Neutrophil (primary cell): Measurements from ENCODE around the gene CMSS1.

Experiments
- H3K27ac ChIP-seq: fragments of 200-600 bp; sonication (generic); 2 replicates; pipeline ENCODE4 v1.5.1; 2016; ENCODE audit warnings: mild to moderate bottlenecking, moderate library complexity
- H3K27me3 ChIP-seq: fragments of 200-600 bp; sonication (generic); 2 replicates; pipeline ENCODE4 v1.6.0; 2016; ENCODE audit warnings: mild to moderate bottlenecking
- H3K36me3 ChIP-seq: fragments of 200-600 bp; sonication (generic); 2 replicates; pipeline ENCODE4 v1.5.1; 2017
- H3K4me1 ChIP-seq, 2 experiments: fragments of 200-600 bp in 1 of 2; sonication (generic) in 1 of 2; 1 replicate in 1 of 2; 2 replicates in 1 of 2; pipeline versions ENCODE4 v1.5.1 to v1.6.1; 2013 to 2016; ENCODE audit warnings: low read depth in 1 of 2, low read length in 1 of 2, mild to moderate bottlenecking in 1 of 2, moderate library complexity in 1 of 2; ENCODE audit not compliant: control insufficient read depth in 1 of 2, insufficient read depth in 1 of 2
- H3K4me3 ChIP-seq, 2 experiments: fragments of 200-600 bp in 1 of 2; sonication (generic) in 1 of 2; 1 replicate in 1 of 2; 2 replicates in 1 of 2; pipeline ENCODE4 v1.5.1; 2013 to 2016; ENCODE audit warnings: low read depth in 1 of 2, low read length in 1 of 2, mild to moderate bottlenecking in 1 of 2, moderate library complexity in 1 of 2
- H3K9me3 ChIP-seq: fragments of 200-600 bp; sonication (generic); 2 replicates; pipeline ENCODE4 v1.5.1; 2016
- CTCF ChIP-seq: fragments of 200-600 bp; sonication (generic); IDR thresholded peaks from 2 replicates; pipeline ENCODE4 v1.5.1; 2016; ENCODE audit warnings: antibody characterized with exemption

The CMSS1 gene

GRCh38 chr3:100080573-100080972 is 262.9 kb downstream of the CMSS1 start:
- H3K4me1 ChIP-seq: peaks cover 24% of the 10 kb centered on the region in 2 experiments
- H3K27ac ChIP-seq: no peak overlapping the region
- no peak overlapping the region for H3K4me3 ChIP-seq
- TF ChIP-seq CTCF: no peak
- no peaks in the 10 kb centered on the region for H3K9me3 ChIP-seq
- H3K27me3 ChIP-seq: no peaks in the 10 kb centered on the region
- H3K36me3 ChIP-seq: no peaks in the 10 kb centered on the region

- no peak for TF ChIP-seq CTCF
- H3K9me3 ChIP-seq: no peaks in the 10 kb centered on the region
- H3K4me1 ChIP-seq: peaks cover 17 to 18% of the 10 kb centered on the region in 2 experiments
- H3K4me3 ChIP-seq: no peak overlapping the region
- H3K27ac ChIP-seq: no peak overlapping the region
- H3K27me3 ChIP-seq: no peaks in the 10 kb centered on the region
- no peaks in the 10 kb centered on the region for H3K36me3 ChIP-seq
Measured at GRCh38 chr3:100081311-100081710, 263.6 kb downstream of the CMSS1 start.

GRCh38 chr3:100081986-100082692 is 264.5 kb downstream of the CMSS1 start:
- Histone ChIP-seq H3K4me3 (no peak overlapping the region), H3K27me3 (no peaks in the 10 kb centered on the region), H3K27ac (no peak overlapping the region), H3K4me1 (peaks cover 16 to 18% of the 10 kb centered on the region in 2 experiments), H3K9me3 (no peaks in the 10 kb centered on the region), H3K36me3 (no peaks in the 10 kb centered on the region)
- TF ChIP-seq CTCF: no peak

- Histone ChIP-seq H3K27ac (no peak overlapping the region), H3K27me3 (no peaks in the 10 kb centered on the region), H3K9me3 (no peaks in the 10 kb centered on the region), H3K36me3 (no peaks in the 10 kb centered on the region), H3K4me1 (peaks cover 16 to 18% of the 10 kb centered on the region in 2 experiments), H3K4me3 (no peak overlapping the region)
- TF ChIP-seq CTCF: no peak
Measured at GRCh38 chr3:100082714-100083113, 265.1 kb downstream of the CMSS1 start.

GRCh38 chr3:100083209-100083608 is 265.5 kb downstream of the CMSS1 start:
- no peak for TF ChIP-seq CTCF

More at GRCh38 chr3:100083209-100083608, 265.5 kb downstream of the CMSS1 start:
- H3K4me3 ChIP-seq: no peak overlapping the region
- H3K27ac ChIP-seq: no peak overlapping the region
- peaks cover 16 to 18% of the 10 kb centered on the region in 2 experiments for H3K4me1 ChIP-seq
- no peaks in the 10 kb centered on the region for H3K9me3 ChIP-seq
- no peaks in the 10 kb centered on the region for H3K27me3 ChIP-seq
- H3K36me3 ChIP-seq: no peaks in the 10 kb centered on the region
